ENCODE results near the gene SIPA1L2.

DNA sequence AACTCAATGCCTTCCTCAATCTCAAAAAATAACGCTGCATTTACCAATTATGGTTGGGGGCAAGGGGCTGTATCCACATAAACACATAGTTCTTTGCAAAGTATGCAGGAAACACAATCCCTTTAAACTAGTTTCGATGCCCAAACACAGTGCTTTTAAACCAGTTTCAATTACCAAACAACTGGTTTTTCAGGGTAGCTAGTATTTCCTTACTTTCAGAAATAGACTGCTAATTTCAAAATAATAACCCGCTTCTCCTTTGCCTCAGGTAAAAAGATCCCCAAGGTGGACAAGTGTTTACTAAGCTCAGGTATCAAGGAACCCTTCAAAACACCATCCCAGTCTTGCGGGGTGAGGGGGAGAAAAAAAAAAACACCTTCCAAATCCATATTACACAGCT lies 2.8 kb downstream of the SIPA1L2 start:
- no peak for TF ChIP-seq TCF12 (IDR thresholded peaks at IDR 0.05; ENCODE audit: low read depth)
- TF ChIP-seq TAF1 (IDR thresholded peaks at IDR 0.05; ENCODE audit: low read depth) = no peak
- TF ChIP-seq, protein P1, sequence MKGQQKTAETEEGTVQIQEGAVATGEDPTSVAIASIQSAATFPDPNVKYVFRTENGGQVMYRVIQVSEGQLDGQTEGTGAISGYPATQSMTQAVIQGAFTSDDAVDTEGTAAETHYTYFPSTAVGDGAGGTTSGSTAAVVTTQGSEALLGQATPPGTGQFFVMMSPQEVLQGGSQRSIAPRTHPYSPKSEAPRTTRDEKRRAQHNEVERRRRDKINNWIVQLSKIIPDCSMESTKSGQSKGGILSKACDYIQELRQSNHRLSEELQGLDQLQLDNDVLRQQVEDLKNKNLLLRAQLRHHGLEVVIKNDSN (IDR thresholded peaks at IDR 0.05) = no peak
- TF ChIP-seq, protein P2, sequence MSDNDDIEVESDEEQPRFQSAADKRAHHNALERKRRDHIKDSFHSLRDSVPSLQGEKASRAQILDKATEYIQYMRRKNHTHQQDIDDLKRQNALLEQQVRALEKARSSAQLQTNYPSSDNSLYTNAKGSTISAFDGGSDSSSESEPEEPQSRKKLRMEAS (IDR thresholded peaks at IDR 0.05) = no peak
- no peak for TF ChIP-seq CREB1 (IDR thresholded peaks at IDR 0.05; ENCODE audit: low read depth)
- TF ChIP-seq ZBTB7A (IDR thresholded peaks at IDR 0.05; ENCODE audit: low read depth) = no peak
- TF ChIP-seq, protein P3, sequence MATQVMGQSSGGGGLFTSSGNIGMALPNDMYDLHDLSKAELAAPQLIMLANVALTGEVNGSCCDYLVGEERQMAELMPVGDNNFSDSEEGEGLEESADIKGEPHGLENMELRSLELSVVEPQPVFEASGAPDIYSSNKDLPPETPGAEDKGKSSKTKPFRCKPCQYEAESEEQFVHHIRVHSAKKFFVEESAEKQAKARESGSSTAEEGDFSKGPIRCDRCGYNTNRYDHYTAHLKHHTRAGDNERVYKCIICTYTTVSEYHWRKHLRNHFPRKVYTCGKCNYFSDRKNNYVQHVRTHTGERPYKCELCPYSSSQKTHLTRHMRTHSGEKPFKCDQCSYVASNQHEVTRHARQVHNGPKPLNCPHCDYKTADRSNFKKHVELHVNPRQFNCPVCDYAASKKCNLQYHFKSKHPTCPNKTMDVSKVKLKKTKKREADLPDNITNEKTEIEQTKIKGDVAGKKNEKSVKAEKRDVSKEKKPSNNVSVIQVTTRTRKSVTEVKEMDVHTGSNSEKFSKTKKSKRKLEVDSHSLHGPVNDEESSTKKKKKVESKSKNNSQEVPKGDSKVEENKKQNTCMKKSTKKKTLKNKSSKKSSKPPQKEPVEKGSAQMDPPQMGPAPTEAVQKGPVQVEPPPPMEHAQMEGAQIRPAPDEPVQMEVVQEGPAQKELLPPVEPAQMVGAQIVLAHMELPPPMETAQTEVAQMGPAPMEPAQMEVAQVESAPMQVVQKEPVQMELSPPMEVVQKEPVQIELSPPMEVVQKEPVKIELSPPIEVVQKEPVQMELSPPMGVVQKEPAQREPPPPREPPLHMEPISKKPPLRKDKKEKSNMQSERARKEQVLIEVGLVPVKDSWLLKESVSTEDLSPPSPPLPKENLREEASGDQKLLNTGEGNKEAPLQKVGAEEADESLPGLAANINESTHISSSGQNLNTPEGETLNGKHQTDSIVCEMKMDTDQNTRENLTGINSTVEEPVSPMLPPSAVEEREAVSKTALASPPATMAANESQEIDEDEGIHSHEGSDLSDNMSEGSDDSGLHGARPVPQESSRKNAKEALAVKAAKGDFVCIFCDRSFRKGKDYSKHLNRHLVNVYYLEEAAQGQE (IDR thresholded peaks at IDR 0.05; ENCODE audit: low read depth) = no peak
- TF ChIP-seq RAD21 (IDR thresholded peaks at IDR 0.05; ENCODE audit: low read depth) = no peak
- no peak for TF ChIP-seq CEBPB (IDR thresholded peaks at IDR 0.05)
- no peak for TF ChIP-seq EP300 (IDR thresholded peaks at IDR 0.05; ENCODE audit: borderline replicate concordance)
